CD4-positive, alpha-beta T cell (primary cell): ENCODE measurements around the gene PER3. TPM values are rescaled to one million over a fixed set of nuclear protein-coding genes. Genes with fewer than 3 reads are reported as not detected.

Experiments
- ATAC-seq: fragments of 200-7000 bp; cut with Tn5 transposase; one replicate; pipeline ENCODE4 v1.10.0; 2022; ENCODE audit warnings: mild to moderate bottlenecking; ENCODE audit not compliant: poor library complexity
- CTCF ChIA-PET: fragments of 350-600 bp; sonication (Branson Sonifier 250); formaldehyde crosslinking; loops from one replicate; lab custom pipeline; 2021; ENCODE audit warnings: antibody characterized with exemption, inconsistent platforms; lab: Charles Lee
- POLR2A ChIA-PET: fragments of 350-600 bp; sonication (Branson Sonifier 250); formaldehyde crosslinking; loops from one replicate; lab custom pipeline; 2021; ENCODE audit warnings: antibody characterized with exemption, inconsistent platforms; lab: Charles Lee
- DNase-seq, 14 experiments: peaks; one replicate each; pipeline ENCODE4 v3.0.0-alpha.2; 2013 to 2020; ENCODE audit warnings: mixed read lengths in 2 of 14
- H3K27ac ChIP-seq, 2 donors: one replicate each; pipeline versions ENCODE4 v1.5.1 to v1.7.0; 2013; ENCODE audit warnings: low read length in 2 of 2, low read depth in 1 of 2, mild to moderate bottlenecking in 1 of 2
- H3K27me3 ChIP-seq, 2 experiments: 1 replicate in 1 of 2; 2 replicates in 1 of 2; pipeline versions ENCODE4 v1.6.1 to v1.7.0; 2013; ENCODE audit warnings: low read length in 2 of 2, control low read depth in 1 of 2, mild to moderate bottlenecking in 1 of 2, moderate library complexity in 1 of 2; ENCODE audit not compliant: insufficient read depth in 2 of 2, control insufficient read depth in 1 of 2
- H3K36me3 ChIP-seq: one replicate; pipeline ENCODE4 v1.6.1; 2013; ENCODE audit warnings: low read length, control low read depth; ENCODE audit not compliant: insufficient read depth
- H3K4me1 ChIP-seq: one replicate; pipeline ENCODE4 v1.6.1; 2013; ENCODE audit warnings: low read length, control low read depth; ENCODE audit not compliant: insufficient read depth
- H3K4me3 ChIP-seq: one replicate; pipeline ENCODE4 v1.5.1; 2013; ENCODE audit warnings: mild to moderate bottlenecking, low read length, moderate library complexity
- H3K9me3 ChIP-seq, 2 experiments: 1 replicate in 1 of 2; 2 replicates in 1 of 2; pipeline versions ENCODE4 v1.6.1 to v1.7.0; 2013; ENCODE audit warnings: low read length in 2 of 2, mild to moderate bottlenecking in 2 of 2, control low read depth in 1 of 2, moderate library complexity in 1 of 2; ENCODE audit not compliant: control insufficient read depth in 1 of 2, insufficient read depth in 1 of 2
- H3K27ac Mint-ChIP-seq: one replicate; pipeline ENCODE4 v1.8.0; 2020; ENCODE audit warnings: mixed read lengths
- H3K27me3 Mint-ChIP-seq: one replicate; pipeline ENCODE4 v1.8.0; 2021; ENCODE audit warnings: mixed read lengths
- H3K36me3 Mint-ChIP-seq: one replicate; pipeline ENCODE4 v1.8.0; 2021; ENCODE audit warnings: low read depth, mixed read lengths
- H3K4me1 Mint-ChIP-seq: one replicate; pipeline ENCODE4 v1.8.0; 2021; ENCODE audit warnings: low read depth, mixed read lengths
- H3K4me3 Mint-ChIP-seq: one replicate; pipeline ENCODE4 v1.8.0; 2020; ENCODE audit warnings: mild to moderate bottlenecking, mixed read lengths
- H3K9me3 Mint-ChIP-seq: one replicate; pipeline ENCODE4 v1.8.0; 2020; ENCODE audit warnings: mixed read lengths
- intact Hi-C, 2 experiments: fragments of 100-400 bp; cut with DNase I in 1 of 2; cut with micrococcal nuclease in 1 of 2; formaldehyde crosslinking; loops; one replicate each; pipeline versions ENCODE4 v1.15.1 to v1.9.0; 2023 to 2025; cut with DNase I, micrococcal nuclease
- total RNA-seq, 174 experiments: library from RNA in 2 of 174; stranded (reverse) in 2 of 174; gene quantifications; one replicate each; pipeline ENCODE4 v1.2.3 and lab custom pipeline; 2021 to 2026
- TF ChIP-seq, protein P1 (sequence below): fragments of 200-600 bp; IDR thresholded peaks from one replicate; pipeline ENCODE4 v1.8.0; 2022; ENCODE audit warnings: antibody characterized with exemption, mild to moderate bottlenecking

The PER3 gene
- total RNA-seq, 2 experiments from 2014 or later = 10.1 to 11.4 TPM

DNA sequence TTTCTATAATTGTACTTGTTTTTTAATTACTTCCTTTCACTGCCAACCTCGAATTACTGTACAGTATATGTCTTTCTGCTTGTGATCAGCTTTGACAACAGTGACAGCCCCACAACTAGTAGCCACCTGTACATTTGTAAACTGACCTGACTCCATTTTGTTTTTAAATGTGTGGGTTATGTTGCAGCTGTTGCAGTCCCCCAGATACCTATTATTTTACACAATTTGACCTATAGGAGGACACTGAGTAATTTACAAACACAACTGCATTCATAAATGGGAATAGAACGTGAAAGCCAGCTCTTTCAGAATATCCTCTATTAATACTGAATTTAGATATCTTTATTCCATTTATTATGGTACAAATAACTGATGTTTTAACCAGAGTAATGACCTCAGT lies 15.5 kb upstream of the PER3 start:
- POLR2A ChIA-PET = interaction anchor here (0.5 kb wide), 1 partner anchor 17 kb away, joined by 4 read pairs; no protein-coding TSS in a partner anchor
- H3K4me1 Mint-ChIP-seq = peaks cover 31% of the 10 kb centered on the region
- Histone ChIP-seq H3K27ac (no peak overlapping the region), H3K27me3 (no peaks in the 10 kb centered on the region), H3K36me3 (peaks cover 3% of the 10 kb centered on the region), H3K4me3 (no peak overlapping the region), H3K9me3 (no peaks in the 10 kb centered on the region), H3K4me1 (peaks cover 21% of the 10 kb centered on the region)
- H3K9me3 Mint-ChIP-seq = no peaks in the 10 kb centered on the region
- CTCF ChIA-PET = interaction anchor here (1.1 to 1.8 kb wide), 2 partner anchors 16 to 58 kb away, joined by 5 to 7 read pairs; no protein-coding TSS in a partner anchor
- ATAC-seq = no peak
- H3K27me3 Mint-ChIP-seq = peaks cover 10% of the 10 kb centered on the region
- intact Hi-C loops = no loop called here
- H3K4me3 Mint-ChIP-seq = peak overlapping the region; percentile 40
- TF ChIP-seq, protein P1, sequence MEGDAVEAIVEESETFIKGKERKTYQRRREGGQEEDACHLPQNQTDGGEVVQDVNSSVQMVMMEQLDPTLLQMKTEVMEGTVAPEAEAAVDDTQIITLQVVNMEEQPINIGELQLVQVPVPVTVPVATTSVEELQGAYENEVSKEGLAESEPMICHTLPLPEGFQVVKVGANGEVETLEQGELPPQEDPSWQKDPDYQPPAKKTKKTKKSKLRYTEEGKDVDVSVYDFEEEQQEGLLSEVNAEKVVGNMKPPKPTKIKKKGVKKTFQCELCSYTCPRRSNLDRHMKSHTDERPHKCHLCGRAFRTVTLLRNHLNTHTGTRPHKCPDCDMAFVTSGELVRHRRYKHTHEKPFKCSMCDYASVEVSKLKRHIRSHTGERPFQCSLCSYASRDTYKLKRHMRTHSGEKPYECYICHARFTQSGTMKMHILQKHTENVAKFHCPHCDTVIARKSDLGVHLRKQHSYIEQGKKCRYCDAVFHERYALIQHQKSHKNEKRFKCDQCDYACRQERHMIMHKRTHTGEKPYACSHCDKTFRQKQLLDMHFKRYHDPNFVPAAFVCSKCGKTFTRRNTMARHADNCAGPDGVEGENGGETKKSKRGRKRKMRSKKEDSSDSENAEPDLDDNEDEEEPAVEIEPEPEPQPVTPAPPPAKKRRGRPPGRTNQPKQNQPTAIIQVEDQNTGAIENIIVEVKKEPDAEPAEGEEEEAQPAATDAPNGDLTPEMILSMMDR = no peak
- H3K27ac Mint-ChIP-seq = no peak overlapping the region
- peaks cover 22% of the 10 kb centered on the region for H3K36me3 Mint-ChIP-seq
- no peak for DNase-seq

- CTCF ChIA-PET = interaction anchor here (1.8 kb wide), 1 partner anchor 17 kb away, joined by 7 read pairs; no protein-coding TSS in a partner anchor
- peaks cover 10% of the 10 kb centered on the region for H3K27me3 Mint-ChIP-seq
- Histone ChIP-seq H3K36me3 (peaks cover 9% of the 10 kb centered on the region), H3K4me3 (no peak overlapping the region), H3K4me1 (peaks cover 21% of the 10 kb centered on the region), H3K27ac (no peak overlapping the region), H3K9me3 (no peaks in the 10 kb centered on the region), H3K27me3 (no peaks in the 10 kb centered on the region)
- peaks cover 35% of the 10 kb centered on the region for H3K36me3 Mint-ChIP-seq
- peaks cover 40% of the 10 kb centered on the region for H3K4me1 Mint-ChIP-seq
- no peak overlapping the region for H3K27ac Mint-ChIP-seq
- H3K9me3 Mint-ChIP-seq = no peaks in the 10 kb centered on the region
- POLR2A ChIA-PET = no interaction called here
- H3K4me3 Mint-ChIP-seq = peak overlapping the region; percentile 96
- intact Hi-C loops = no loop called here
- TF ChIP-seq, protein P1 = no peak
- no peak for DNase-seq
- ATAC-seq = no peak
Measured at GRCh38 chr1:7769673-7770412, 14.2 kb upstream of the PER3 start.

GRCh38 chr1:7770669-7770996 lies 13.5 kb upstream of the PER3 start:
- Mint-ChIP-seq H3K4me1 (peaks cover 46% of the 10 kb centered on the region), H3K9me3 (no peaks in the 10 kb centered on the region), H3K27ac (peak overlapping the region; percentile 87), H3K27me3 (peaks cover 5% of the 10 kb centered on the region), H3K36me3 (peaks cover 40% of the 10 kb centered on the region), H3K4me3 (peak overlapping the region; percentile 96)
- Histone ChIP-seq H3K4me3 (peak overlapping the region; percentile 87), H3K27me3 (no peaks in the 10 kb centered on the region), H3K9me3 (no peaks in the 10 kb centered on the region), H3K27ac (peak overlapping the region in 1 of 2 donors; percentile 65), H3K4me1 (peaks cover 21% of the 10 kb centered on the region), H3K36me3 (peaks cover 11% of the 10 kb centered on the region)
- ChIA-PET POLR2A (interaction anchor here (1.1 to 1.8 kb wide), 2 partner anchors 12 to 14 kb away, joined by 3 to 19 read pairs; no protein-coding TSS in a partner anchor), CTCF (no interaction called here)
- TF ChIP-seq, protein P1 = no peak
- DNase-seq = peak in 2 of 14 experiments; percentile 35 to 63
- peak; percentile 31 for ATAC-seq
- intact Hi-C loops = no loop called here
